Osteoblast (primary cell): ENCODE measurements around the gene CTSE. TPM values are rescaled to one million over a fixed set of nuclear protein-coding genes. Genes with fewer than 3 reads are reported as not detected.

Experiments used
- DNase-seq: peaks from one replicate; pipeline ENCODE4 v3.0.0; 2011; ENCODE audit warnings: low spot score, mixed read lengths; ENCODE audit not compliant: insufficient read length; ENCODE audit errors: missing footprints
- H2AFZ ChIP-seq: 2 replicates; pipeline ENCODE4 v1.6.0; 2011; ENCODE audit warnings: mild to moderate bottlenecking, low read length
- H3K27ac ChIP-seq: 2 replicates; pipeline ENCODE4 v1.5.1; 2011; ENCODE audit warnings: mild to moderate bottlenecking, low read depth, low read length, moderate library complexity
- H3K27me3 ChIP-seq: 2 replicates; pipeline ENCODE4 v1.6.0; 2012; ENCODE audit warnings: mild to moderate bottlenecking, control low read depth, inconsistent platforms, low read length, moderate library complexity; ENCODE audit not compliant: insufficient read depth
- H3K36me3 ChIP-seq: 2 replicates; pipeline ENCODE4 v1.5.1; 2011; ENCODE audit warnings: mild to moderate bottlenecking, low read length, control low read depth, moderate library complexity; ENCODE audit not compliant: insufficient read depth
- H3K4me1 ChIP-seq: 2 replicates; pipeline ENCODE4 v1.5.1; 2011; ENCODE audit warnings: mild to moderate bottlenecking, low read length, control low read depth, moderate library complexity; ENCODE audit not compliant: insufficient read depth
- H3K4me2 ChIP-seq: 2 replicates; pipeline ENCODE4 v1.6.0; 2011; ENCODE audit warnings: mild to moderate bottlenecking, low read length; ENCODE audit not compliant: insufficient read depth
- H3K4me3 ChIP-seq: fragments of 200-600 bp; sonication (generic); 3 replicates; pipeline ENCODE4 v1.5.1; 2012; ENCODE audit warnings: mild to moderate bottlenecking, low read length, inconsistent platforms; ENCODE audit not compliant: insufficient read depth
- H3K79me2 ChIP-seq: 2 replicates; pipeline ENCODE4 v1.6.0; 2012; ENCODE audit warnings: mild to moderate bottlenecking, low read length, control low read depth, inconsistent platforms; ENCODE audit not compliant: insufficient read depth
- H3K9me3 ChIP-seq: 2 replicates; pipeline ENCODE4 v1.5.1; 2011; ENCODE audit warnings: low read depth, low read length, control low read depth
- H4K20me1 ChIP-seq: 2 replicates; pipeline ENCODE4 v1.6.0; 2012; ENCODE audit warnings: mild to moderate bottlenecking, low read length, control low read depth; ENCODE audit not compliant: insufficient read depth
- CTCF ChIP-seq: IDR thresholded peaks from 2 replicates; pipeline ENCODE4 v1.5.1; 2011; ENCODE audit warnings: mild to moderate bottlenecking, low read depth, low read length, moderate library complexity; ENCODE audit errors: extremely low read depth
- total RNA-seq: library from RNA; depleted of rRNA; stranded (reverse); fragments of >200 nt; gene quantifications from 2 replicates; pipeline ENCODE4 v1.2.3, GENCODE V29; 2012

The CTSE gene
- total RNA-seq, 1 donor, result not detected

- Histone ChIP-seq H3K4me1 (peaks cover 13% of the 10 kb centered on the region), H3K36me3 (peaks cover 40% of the 10 kb centered on the region), H3K4me3 (no peak overlapping the region), H3K27ac (no peak overlapping the region), H2AFZ (no peak overlapping the region), H3K9me3 (no peaks in the 10 kb centered on the region), H3K27me3 (no peaks in the 10 kb centered on the region), H4K20me1 (peaks cover 32% of the 10 kb centered on the region), H3K4me2 (no peak overlapping the region), H3K79me2 (peaks cover 11% of the 10 kb centered on the region)
- no peak for TF ChIP-seq CTCF
- no peak for DNase-seq
These were observed 29.3 kb downstream of the CTSE start for GRCh38 chr1:205994346-205994745.

- H3K27ac ChIP-seq, result no peak overlapping the region
- H2AFZ ChIP-seq, result no peak overlapping the region
- no peak overlapping the region for H3K4me2 ChIP-seq
- peaks cover 8% of the 10 kb centered on the region for H3K79me2 ChIP-seq
- H3K4me1 ChIP-seq, result peaks cover 8% of the 10 kb centered on the region
- TF ChIP-seq CTCF, result no peak
- no peaks in the 10 kb centered on the region for H3K27me3 ChIP-seq
- no peaks in the 10 kb centered on the region for H3K9me3 ChIP-seq
- H4K20me1 ChIP-seq, result peaks cover 23% of the 10 kb centered on the region
- no peak for DNase-seq
- peaks cover 40% of the 10 kb centered on the region for H3K36me3 ChIP-seq
- H3K4me3 ChIP-seq, result no peak overlapping the region
These were observed 30.6 kb downstream of the CTSE start for GRCh38 chr1:205993068-205993467.

GRCh38 chr1:205992218-205992882, 31.3 kb downstream of the CTSE start:
- Histone ChIP-seq H3K27me3 (no peaks in the 10 kb centered on the region), H3K79me2 (peaks cover 4% of the 10 kb centered on the region), H3K4me2 (no peak overlapping the region), H3K36me3 (peaks cover 40% of the 10 kb centered on the region), H2AFZ (no peak overlapping the region), H3K4me3 (no peak overlapping the region), H4K20me1 (peaks cover 19% of the 10 kb centered on the region), H3K27ac (no peak overlapping the region), H3K4me1 (peaks cover 5% of the 10 kb centered on the region), H3K9me3 (no peaks in the 10 kb centered on the region)
- DNase-seq, result no peak
- no peak for TF ChIP-seq CTCF

GRCh38 chr1:205991237-205991636, 32.5 kb downstream of the CTSE start:
- H4K20me1 ChIP-seq, result peaks cover 14% of the 10 kb centered on the region
- H3K36me3 ChIP-seq, result peaks cover 40% of the 10 kb centered on the region
- H3K4me1 ChIP-seq, result peaks cover 16% of the 10 kb centered on the region
- H3K4me3 ChIP-seq, result no peak overlapping the region
- H3K27ac ChIP-seq, result no peak overlapping the region
- no peak for TF ChIP-seq CTCF
- H3K27me3 ChIP-seq, result no peaks in the 10 kb centered on the region
- no peak overlapping the region for H3K4me2 ChIP-seq
- DNase-seq, result no peak
- H2AFZ ChIP-seq, result no peak overlapping the region
- H3K79me2 ChIP-seq, result no peaks in the 10 kb centered on the region
- H3K9me3 ChIP-seq, result no peaks in the 10 kb centered on the region
